Measurements from ENCODE around the gene TPM4.
"Not testable (repeated sequence)": the region's sequence is repeated elsewhere in the genome, so short reads cannot be mapped to it uniquely, and the experiment has no call there.

The TPM4 gene

GRCh38 chr19:16074488-16075365, 1.6 kb upstream of the TPM4 start:
- no peak for DNase-seq

- no peak for DNase-seq
Measured at GRCh38 chr19:16075430-16076153, 703 bp upstream of the TPM4 start.

DNA sequence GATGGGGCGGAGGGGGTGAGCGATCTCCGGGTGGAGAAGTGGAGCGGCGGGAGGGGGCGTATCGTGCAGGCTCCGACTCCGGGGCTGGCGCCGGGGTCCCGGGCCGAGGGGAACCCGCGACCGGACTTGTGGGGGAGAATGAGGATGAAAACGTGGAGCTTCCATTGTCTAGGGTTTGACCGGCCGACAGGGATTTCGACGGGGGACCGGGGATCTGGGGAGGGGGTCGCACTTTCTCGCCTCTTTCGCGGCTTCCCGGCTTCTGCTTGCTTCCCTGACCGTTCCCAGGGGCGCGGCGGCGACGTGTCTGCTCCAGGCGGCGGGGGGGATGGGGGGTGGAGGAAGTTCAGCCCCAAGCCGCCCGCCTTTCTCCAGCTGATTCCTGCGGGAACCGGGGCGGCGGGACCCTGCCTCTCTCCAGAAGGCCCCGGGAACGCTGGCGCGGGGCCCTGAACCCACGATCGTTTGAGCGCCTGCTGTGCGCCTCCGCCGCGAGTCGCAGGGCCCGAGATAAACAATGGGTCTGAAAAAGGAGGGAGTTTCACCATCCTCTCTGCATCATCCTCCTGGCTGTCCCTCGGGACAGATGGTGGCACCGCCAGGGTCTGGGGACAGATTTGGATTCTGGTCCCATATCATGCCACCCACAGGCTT, 790 bp downstream of the TPM4 start:
- DNase-seq, result peak; percentile 23 to 33

GRCh38 chr19:16077984-16078758, 1.9 kb downstream of the TPM4 start:
- DNase-seq, result peak in 1 of 2 donors; percentile 29

GRCh38 chr19:16078759-16079707, 2.7 kb downstream of the TPM4 start:
- peak; percentile 68 to 74 for DNase-seq

GRCh38 chr19:16084067-16084685, 7.9 kb downstream of the TPM4 start:
- no peak for DNase-seq

GRCh38 chr19:16085115-16085514, 8.8 kb downstream of the TPM4 start:
- DNase-seq, result no peak

DNA sequence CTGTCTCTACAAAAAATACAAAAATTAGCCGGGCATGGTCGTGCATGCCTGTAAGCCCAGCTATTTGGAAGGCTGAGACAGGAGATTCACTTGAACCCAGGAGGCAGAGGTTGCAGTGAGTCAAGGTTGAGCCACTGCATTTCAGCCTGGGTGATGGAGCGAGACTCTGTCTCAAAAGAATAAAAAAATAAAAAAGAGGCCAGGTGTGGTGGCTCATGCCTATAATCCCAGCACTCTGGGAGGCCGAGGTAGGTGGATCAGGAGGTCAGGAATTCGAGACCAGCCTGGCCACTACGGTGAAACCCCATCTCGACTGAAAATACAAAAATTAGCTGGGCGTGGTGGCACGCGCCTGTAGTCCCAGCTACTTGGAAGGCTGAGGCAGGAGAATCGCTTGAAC, 11.1 kb downstream of the TPM4 start:
- DNase-seq, result not testable (repeated sequence)

DNA sequence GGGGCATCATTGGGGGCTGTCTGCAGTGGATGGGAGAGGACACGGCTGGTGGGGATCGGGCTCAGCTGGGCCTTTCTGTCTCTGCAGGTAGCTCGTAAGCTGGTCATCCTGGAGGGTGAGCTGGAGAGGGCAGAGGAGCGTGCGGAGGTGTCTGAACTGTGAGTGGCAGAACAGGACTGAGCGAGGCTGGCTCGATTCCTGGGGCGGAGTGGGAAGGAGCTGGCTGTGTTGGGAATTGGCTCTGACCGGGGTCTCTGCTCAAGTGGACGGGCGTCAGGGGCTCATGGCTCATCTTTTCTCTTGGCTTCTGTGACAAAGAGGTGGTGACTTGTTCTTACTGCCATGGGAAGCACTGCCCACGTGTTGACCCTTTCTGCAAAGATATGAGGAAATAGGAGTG, 11.6 kb downstream of the TPM4 start:
- DNase-seq, result no peak

- DNase-seq, result no peak
Measured at GRCh38 chr19:16088351-16089009, 12.2 kb downstream of the TPM4 start.

DNA sequence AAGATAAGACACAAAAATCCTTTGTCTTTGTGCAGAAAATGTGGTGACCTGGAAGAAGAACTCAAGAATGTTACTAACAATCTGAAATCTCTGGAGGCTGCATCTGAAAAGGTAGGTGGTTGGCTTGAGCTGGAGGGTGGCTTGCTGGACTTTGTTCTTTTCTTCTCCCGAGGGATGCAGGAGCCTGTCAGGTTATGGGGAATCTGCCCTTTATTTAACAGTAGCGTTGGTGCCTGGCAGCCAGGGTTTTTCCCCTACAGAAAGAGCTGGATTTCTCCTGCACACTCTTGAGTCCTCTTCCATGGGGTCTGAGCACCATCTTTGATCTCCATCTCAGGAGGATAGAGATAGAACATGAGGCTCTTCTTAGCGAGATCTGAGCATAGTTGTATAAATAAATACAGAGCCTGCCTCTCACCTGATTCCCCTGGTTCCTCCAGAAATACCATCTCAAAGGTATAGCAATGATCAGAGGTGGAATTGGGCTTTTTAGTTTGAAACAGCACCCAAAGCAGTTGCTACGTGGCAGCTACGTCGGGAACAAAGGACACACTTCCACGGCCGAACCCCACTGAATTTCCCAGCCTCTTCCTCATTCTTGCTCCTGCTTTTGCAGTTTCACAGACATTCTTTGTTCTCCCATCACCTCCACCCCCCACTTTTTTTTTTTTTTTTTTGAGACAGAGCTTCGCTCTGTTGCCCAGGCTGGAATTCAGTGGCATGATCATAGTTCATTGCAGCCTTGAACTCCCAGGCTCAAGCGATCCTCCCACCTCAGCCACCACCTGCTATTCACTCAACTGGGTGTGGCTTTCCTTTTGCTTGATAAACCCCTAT, 12.9 kb downstream of the TPM4 start:
- DNase-seq, result no peak

- no peak for DNase-seq
Measured at GRCh38 chr19:16091546-16092475, 15.5 kb downstream of the TPM4 start.

GRCh38 chr19:16094360-16095070, 18.2 kb downstream of the TPM4 start:
- no peak for DNase-seq

- no peak for DNase-seq
Measured at GRCh38 chr19:16095071-16095571, 18.8 kb downstream of the TPM4 start.

DNA sequence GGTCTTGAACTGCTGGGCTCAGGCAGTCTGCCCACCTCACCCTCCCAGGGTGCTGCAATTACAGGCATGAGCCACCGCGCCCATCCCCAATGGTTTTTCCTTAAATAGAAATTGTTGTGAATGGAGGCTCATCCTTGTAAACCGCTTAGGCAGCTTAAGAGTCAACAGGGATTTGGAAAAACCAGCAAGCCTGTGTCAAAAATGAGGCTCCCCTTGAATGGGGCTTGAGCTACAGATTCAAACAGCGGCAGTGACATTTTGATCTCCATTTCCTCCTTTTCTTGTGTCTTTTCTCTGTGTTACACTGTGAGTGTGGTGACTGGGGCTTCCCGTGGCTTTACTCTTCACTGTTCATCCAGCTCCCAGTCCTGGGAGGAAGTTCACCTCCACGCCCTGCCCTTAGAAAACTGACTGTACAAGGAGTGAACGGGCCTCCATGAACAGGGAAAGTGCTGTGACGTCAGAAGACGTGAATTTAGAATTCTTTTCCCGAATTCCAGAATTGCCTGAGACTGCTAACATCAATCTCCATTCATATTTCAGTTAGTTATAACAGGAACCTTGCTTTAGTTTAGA, 20.1 kb downstream of the TPM4 start:
- no peak for DNase-seq

GRCh38 chr19:16098416-16098768, 22.1 kb downstream of the TPM4 start:
- DNase-seq, result no peak

- DNase-seq, result no peak
Measured at GRCh38 chr19:16098821-16099220, 22.5 kb downstream of the TPM4 start.

All from activated CD4-positive, alpha-beta T cell treated with anti-CD3 and anti-CD28 coated beads for 4 hours (primary cell).